ENCODE results near the gene TSPAN2. TPM values are rescaled to one million over a fixed set of nuclear protein-coding genes. Genes with fewer than 3 reads are reported as not detected.

TSPAN2 gene
- total RNA-seq, 1 experiment from 2014 or later, result 6.8 TPM

- Histone ChIP-seq H3K9me3 (no peaks in the 10 kb centered on the region), H3K36me3 (ENCODE audit: control insufficient read depth, insufficient read depth, low read length) (no peaks in the 10 kb centered on the region), H3K4me3 (ENCODE audit: low read depth, low read length) (no peak overlapping the region), H3K27me3 (replicated peaks; ENCODE audit: control insufficient read depth, insufficient read depth, low read length) (no peaks in the 10 kb centered on the region), H3K4me1 (peaks cover 37% of the 10 kb centered on the region)
- DNase-seq, result no peak
- Mint-ChIP-seq H3K36me3 (ENCODE audit: insufficient read depth, unreplicated experiment) (no peaks in the 10 kb centered on the region), H3K9me3 (ENCODE audit: unreplicated experiment) (no peaks in the 10 kb centered on the region), H3K27ac (ENCODE audit: unreplicated experiment) (no peak overlapping the region), H3K27me3 (ENCODE audit: insufficient read depth, unreplicated experiment) (no peaks in the 10 kb centered on the region), H3K4me1 (ENCODE audit: low read depth, unreplicated experiment) (peaks cover 6% of the 10 kb centered on the region), H3K4me3 (ENCODE audit: unreplicated experiment) (no peak overlapping the region)
- TF ChIP-seq CTCF (IDR thresholded peaks at IDR 0.05; ENCODE audit: insufficient read depth in 1 of 2, low read depth in 1 of 2, low read length in 1 of 2, severe bottlenecking in 1 of 2, unreplicated experiment in 1 of 2), result no peak
- ChIA-PET POLR2A (interaction anchor here (0.5 kb wide), 1 partner anchor 65 kb away, joined by 3 read pairs; no protein-coding TSS in a partner anchor), CTCF (no interaction called here)
- no TSS peak for BruUV-seq (replicated peaks)
- intact Hi-C loops (cut with micrococcal nuclease; ENCODE audit: unreplicated experiment), result no loop called here
These were observed 53.7 kb downstream of the TSPAN2 start for GRCh38 chr1:115035652-115036051.

- DNase-seq, result no peak
- ChIA-PET POLR2A (no interaction called here), CTCF (no interaction called here)
- H3K4me3 ChIP-seq (ENCODE audit: low read depth, low read length), result no peak overlapping the region
- Mint-ChIP-seq H3K4me3 (ENCODE audit: unreplicated experiment) (no peak overlapping the region), H3K9me3 (ENCODE audit: unreplicated experiment) (no peaks in the 10 kb centered on the region), H3K4me1 (ENCODE audit: low read depth, unreplicated experiment) (peaks cover 6% of the 10 kb centered on the region), H3K36me3 (ENCODE audit: insufficient read depth, unreplicated experiment) (no peaks in the 10 kb centered on the region), H3K27ac (ENCODE audit: unreplicated experiment) (no peak overlapping the region), H3K27me3 (ENCODE audit: insufficient read depth, unreplicated experiment) (no peaks in the 10 kb centered on the region)
- H3K27me3 ChIP-seq (replicated peaks; ENCODE audit: control insufficient read depth, insufficient read depth, low read length), result no peaks in the 10 kb centered on the region
- peaks cover 16% of the 10 kb centered on the region for H3K4me1 ChIP-seq
- H3K36me3 ChIP-seq (ENCODE audit: control insufficient read depth, insufficient read depth, low read length), result no peaks in the 10 kb centered on the region
- no TSS peak for BruUV-seq (replicated peaks)
- intact Hi-C loops (cut with micrococcal nuclease; ENCODE audit: unreplicated experiment), result no loop called here
- no peak for TF ChIP-seq CTCF (IDR thresholded peaks at IDR 0.05; ENCODE audit: insufficient read depth in 1 of 2, low read depth in 1 of 2, low read length in 1 of 2, severe bottlenecking in 1 of 2, unreplicated experiment in 1 of 2)
- H3K9me3 ChIP-seq, result no peaks in the 10 kb centered on the region
These were observed 57.7 kb downstream of the TSPAN2 start for GRCh38 chr1:115031595-115031994.

GRCh38 chr1:115029526-115029925 is 59.8 kb downstream of the TSPAN2 start, which contains the start of gene TSHB:
Gene TSHB, plus strand, starts transcription at chr1:115029826. Its CDS starts 3,537 bp downstream, at chr1:115033363.
- Mint-ChIP-seq H3K4me1 (ENCODE audit: low read depth, unreplicated experiment) (peaks cover 5% of the 10 kb centered on the region), H3K27ac (ENCODE audit: unreplicated experiment) (no peak within 1 kb of the TSS), H3K9me3 (ENCODE audit: unreplicated experiment) (no peaks in the 10 kb centered on the region), H3K4me3 (ENCODE audit: unreplicated experiment) (no peak within 1 kb of the TSS), H3K27me3 (ENCODE audit: insufficient read depth, unreplicated experiment) (no peaks in the 10 kb centered on the region), H3K36me3 (ENCODE audit: insufficient read depth, unreplicated experiment) (no peaks in the 10 kb centered on the region)
- ChIA-PET CTCF (no interaction called here), POLR2A (interaction anchor here (0.6 kb wide), 1 partner anchor 46 kb away, joined by 3 read pairs; no protein-coding TSS in a partner anchor)
- intact Hi-C loops (cut with micrococcal nuclease; ENCODE audit: unreplicated experiment), result no loop called here
- Histone ChIP-seq H3K27me3 (replicated peaks; ENCODE audit: control insufficient read depth, insufficient read depth, low read length) (no peaks in the 10 kb centered on the region), H3K4me1 (no peaks in the 10 kb centered on the region), H3K4me3 (ENCODE audit: low read depth, low read length) (no peak within 1 kb of the TSS), H3K9me3 (no peaks in the 10 kb centered on the region), H3K36me3 (ENCODE audit: control insufficient read depth, insufficient read depth, low read length) (no peaks in the 10 kb centered on the region)
- DNase-seq, result no peak
- TF ChIP-seq CTCF (IDR thresholded peaks at IDR 0.05; ENCODE audit: insufficient read depth in 1 of 2, low read depth in 1 of 2, low read length in 1 of 2, severe bottlenecking in 1 of 2, unreplicated experiment in 1 of 2), result no peak
- BruUV-seq (replicated peaks), result no TSS peak
